Activated naive CD4-positive, alpha-beta T cell treated with Interleukin-2 at 50 U/mL for 16 hours (primary cell): ENCODE data around the gene GMCL1.
"Not testable (repeated sequence)": the region's sequence is repeated elsewhere in the genome, so short reads cannot be mapped to it uniquely, and the experiment has no call there.

Experiments
- DNase-seq: peaks from one replicate; pipeline ENCODE4 v3.0.0-alpha.2; 2020

GMCL1 gene

GRCh38 chr2:69810550-69810949 is 18.9 kb upstream of the GMCL1 start:
- DNase-seq: no peak

GRCh38 chr2:69811018-69811417 is 18.4 kb upstream of the GMCL1 start:
- no peak for DNase-seq

GRCh38 chr2:69811591-69811990 is 17.9 kb upstream of the GMCL1 start:
- no peak for DNase-seq

DNA sequence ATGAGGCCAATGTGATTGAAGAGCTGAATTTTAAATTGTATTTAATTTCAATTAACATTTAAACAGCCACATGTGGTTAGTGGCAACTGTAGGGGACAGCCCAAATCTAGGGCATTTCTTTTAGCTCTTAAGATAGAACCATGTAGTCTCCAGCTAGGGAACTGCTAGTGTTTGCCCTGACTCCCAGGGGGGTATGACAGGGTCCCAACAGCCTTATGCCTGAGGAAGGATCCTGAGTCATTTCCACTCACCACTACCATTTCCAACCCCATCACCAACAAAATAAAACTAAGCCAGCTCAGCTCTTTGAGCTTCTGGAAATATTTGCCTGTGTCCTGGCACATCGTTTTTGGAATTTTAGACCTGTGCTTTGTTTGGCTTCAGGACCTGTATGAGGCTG is 13.7 kb upstream of the GMCL1 start:
- DNase-seq: no peak

- peak; percentile 70 for DNase-seq
Observed at GRCh38 chr2:69816923-69817542, 12.4 kb upstream of the GMCL1 start.

DNA sequence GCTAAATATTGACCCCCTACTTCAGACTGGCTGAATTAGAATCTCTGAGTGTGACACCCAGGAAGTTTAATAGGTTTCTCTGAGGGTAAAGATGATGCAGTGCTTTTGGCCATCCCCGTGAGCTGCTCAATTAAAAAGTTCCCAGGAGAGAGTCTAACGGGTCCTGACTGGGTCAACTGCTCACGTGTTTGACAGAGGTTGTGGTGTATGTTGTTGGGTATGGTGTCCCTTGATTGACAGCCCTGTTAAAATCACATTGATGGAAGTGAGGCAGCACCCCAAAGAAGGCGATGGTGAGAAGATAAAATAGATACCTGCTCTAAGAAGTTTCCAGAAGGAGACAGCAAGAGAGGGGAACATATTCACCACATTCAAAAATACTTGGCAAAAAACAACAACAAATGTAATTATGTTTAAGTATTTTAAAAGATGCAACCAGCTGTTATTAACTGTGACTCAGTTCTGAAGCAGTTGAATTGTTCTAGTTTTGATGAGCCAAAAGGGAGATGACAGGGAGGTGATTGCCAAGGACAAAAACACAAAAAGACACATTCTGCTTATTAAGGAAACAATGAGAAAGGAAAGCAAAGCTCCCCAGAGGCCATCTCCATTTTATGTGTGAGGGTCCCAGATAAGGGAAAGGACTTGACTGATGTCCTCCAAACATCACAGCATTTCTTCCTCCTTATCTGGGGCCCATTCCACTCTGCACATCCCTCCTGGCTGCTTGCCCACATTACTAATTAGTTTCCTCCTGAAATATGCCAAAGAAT is 11.5 kb upstream of the GMCL1 start:
- no peak for DNase-seq

- DNase-seq: no peak
Observed at GRCh38 chr2:69827796-69828540, 1.5 kb upstream of the GMCL1 start.

GRCh38 chr2:69828938-69829255 is 563 bp upstream of the GMCL1 start:
- DNase-seq: no peak

DNA sequence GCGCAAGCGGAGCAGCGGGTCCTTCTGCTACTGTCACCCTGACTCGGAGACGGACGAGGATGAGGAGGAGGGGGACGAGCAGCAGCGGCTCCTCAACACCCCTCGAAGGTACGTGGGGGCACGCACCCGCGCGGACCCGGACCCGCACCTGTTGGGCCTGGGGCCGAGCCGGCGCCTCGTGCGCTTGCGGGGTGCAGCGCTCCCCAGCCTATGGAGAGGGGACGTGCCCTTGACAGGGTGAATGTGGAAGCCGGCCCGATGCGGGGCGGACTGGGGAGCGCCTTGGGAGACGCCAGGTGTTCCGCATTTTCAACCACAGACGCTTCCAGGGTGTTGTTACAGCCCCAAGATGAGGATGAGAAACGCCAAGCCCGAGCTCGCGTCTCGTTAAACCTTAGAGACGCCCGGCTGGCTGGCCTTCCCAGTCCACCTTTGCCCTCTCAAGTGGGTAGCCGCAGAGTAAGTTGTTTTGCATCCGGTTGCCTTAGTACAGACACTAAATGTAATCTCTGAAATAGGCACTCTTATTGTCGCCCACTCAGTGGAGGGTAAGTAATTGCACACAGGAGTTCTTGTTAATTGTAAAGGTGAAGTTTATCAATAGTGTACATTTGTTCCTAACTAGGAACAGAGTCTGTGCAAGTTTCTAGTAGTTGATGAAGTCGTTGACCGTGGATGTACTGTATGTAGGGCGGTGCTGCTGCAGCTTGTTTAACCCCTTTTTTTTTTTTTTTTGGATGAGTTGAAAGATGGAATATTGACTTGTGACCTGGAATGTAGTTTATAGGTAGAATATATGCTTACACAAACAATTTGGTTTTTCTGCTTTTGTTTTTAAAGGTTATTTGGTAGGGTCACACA is 815 bp downstream of the GMCL1 start:
- peak; percentile 41 for DNase-seq

DNA sequence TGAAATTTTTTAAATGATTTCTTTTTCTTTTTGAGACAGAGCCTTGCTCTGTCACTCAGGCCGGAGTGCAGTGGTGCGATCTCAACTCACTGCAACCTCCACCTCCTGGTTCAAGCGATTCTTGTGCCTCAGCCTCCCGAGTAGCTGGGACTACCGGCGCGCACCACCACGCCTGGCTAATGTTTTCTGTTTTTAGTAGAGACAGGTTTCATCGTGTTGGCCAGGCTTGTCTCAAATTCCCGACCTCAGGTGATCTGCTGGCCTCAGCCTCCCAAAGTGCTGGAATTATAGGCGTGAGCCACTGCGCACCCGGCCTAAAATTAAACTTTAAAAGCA is 1.4 kb downstream of the GMCL1 start:
- not testable (repeated sequence) for DNase-seq

DNA sequence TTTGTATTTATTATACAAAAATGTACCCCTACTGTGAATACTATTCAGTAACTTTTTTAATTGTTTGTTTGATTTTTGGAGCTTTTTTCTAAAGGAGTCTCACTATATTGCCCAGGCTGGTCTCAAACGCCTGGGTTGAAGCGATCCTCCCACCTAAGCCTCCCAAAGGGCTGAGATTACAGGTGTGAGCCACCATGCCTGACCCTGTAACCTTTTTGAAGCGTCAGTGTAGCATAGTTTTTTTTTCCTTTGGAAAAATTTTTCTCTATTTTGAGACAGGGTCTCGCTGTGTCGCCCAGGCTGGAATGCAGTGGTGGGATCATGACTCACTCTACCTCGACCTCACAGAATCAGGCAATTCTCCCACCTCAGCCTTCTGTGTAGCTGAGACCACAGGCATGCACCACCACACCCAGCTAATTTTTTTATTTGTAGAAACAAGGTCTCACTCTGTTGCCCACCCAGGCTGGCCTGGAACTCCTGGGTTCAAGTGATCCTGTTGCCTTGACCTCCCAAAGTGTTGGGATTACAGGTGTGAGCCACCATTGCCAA is 2.0 kb downstream of the GMCL1 start:
- DNase-seq: no peak

GRCh38 chr2:69833752-69834151 is 4.3 kb downstream of the GMCL1 start:
- no peak for DNase-seq

- DNase-seq: no peak
Observed at GRCh38 chr2:69835666-69836065, 6.2 kb downstream of the GMCL1 start.

DNA sequence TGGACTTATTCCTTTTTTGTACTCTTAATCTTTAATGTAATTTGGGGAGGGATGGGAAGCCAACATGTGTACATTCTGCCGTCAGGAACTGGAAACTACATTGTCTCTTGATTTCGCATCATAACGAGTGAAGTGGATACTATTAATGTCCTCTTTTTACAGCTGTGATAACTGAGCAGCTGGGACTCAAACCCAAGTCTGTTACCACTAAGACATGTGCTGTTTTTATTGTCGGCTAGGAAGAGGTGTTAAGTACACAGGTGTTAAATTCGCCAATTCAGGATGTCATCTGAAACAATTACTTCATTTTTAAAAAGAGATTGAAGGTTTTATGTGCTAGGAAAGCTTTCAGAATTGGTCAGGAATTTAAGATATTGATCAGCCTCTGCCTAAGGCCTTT is 6.9 kb downstream of the GMCL1 start:
- DNase-seq: no peak

DNA sequence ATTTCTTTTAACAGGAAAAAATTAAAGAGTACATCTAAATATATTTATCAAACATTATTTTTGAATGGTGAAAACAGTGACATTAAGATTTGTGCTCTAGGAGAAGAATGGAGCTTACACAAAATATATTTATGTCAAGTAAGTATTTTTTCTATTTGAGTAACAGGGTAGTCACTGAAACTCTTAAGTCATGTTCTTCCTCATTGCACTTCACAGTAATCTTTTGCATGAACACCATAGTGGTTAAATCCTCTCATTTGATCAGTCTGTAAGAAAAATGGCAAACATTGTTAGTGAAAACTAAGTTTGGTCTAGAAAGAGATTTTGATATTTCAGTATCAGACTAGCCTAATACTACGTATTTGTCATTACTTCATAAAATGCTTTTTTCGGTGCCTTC is 8.1 kb downstream of the GMCL1 start:
- DNase-seq: no peak

DNA sequence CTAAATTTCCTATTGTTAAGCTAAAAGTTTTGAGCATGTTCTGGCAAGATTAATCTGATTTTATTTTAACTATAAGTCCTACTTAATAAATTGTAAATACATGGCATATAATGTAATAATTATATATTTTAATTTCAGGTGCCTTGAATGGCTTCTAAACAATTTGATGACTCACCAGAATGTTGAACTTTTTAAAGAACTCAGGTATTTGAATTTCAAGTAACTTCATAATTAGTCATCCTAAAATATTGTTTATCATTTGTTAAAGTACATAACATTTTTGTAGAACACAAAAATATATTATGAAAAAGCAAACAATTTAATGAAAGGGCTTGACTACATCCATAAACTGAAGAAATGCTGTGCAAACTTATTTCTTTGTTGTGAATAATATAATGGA is 14.5 kb downstream of the GMCL1 start:
- DNase-seq: no peak

- no peak for DNase-seq
Observed at GRCh38 chr2:69844560-69844959, 15.1 kb downstream of the GMCL1 start.

- DNase-seq: no peak
Observed at GRCh38 chr2:69846182-69847067, 17.0 kb downstream of the GMCL1 start.

GRCh38 chr2:69847068-69847828 is 17.8 kb downstream of the GMCL1 start:
- no peak for DNase-seq

- DNase-seq: no peak
Observed at GRCh38 chr2:69848186-69848790, 18.8 kb downstream of the GMCL1 start.

DNA sequence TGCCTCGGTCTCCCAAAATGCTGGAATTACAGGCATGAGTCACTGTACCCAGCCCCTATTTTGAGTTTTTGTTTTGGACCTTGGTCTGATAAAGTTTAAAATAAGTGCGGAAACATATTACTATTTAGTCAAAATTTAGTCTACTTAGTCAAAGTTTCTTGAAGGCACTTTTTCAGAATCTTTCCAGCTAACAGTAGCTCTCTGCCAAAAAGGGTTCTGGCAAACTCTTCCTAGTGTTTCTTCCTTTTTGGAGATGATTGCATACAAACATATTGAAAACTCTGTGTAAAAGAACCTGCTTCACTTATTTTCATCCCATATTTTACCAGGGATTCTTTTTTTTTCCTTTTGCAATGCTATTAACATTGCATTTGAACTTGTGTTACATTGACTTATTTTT is 28.8 kb downstream of the GMCL1 start:
- DNase-seq: no peak
